GM19324 (cell line): ENCODE data around the gene CSRP2.

Source experiments
- ATAC-seq: cut with Tn5 transposase; IDR thresholded peaks from one replicate; pipeline ENCODE4 v1.9.1; 2021; ENCODE audit warnings: mild to moderate bottlenecking, moderate library complexity; ENCODE audit not compliant: unreplicated experiment, low FRiP score

CSRP2 gene

GRCh38 chr12:76895796-76896195 is 17.0 kb upstream of the CSRP2 start:
- no peak for ATAC-seq

- ATAC-seq, result no peak
Observed at GRCh38 chr12:76891609-76892008, 12.8 kb upstream of the CSRP2 start.

DNA sequence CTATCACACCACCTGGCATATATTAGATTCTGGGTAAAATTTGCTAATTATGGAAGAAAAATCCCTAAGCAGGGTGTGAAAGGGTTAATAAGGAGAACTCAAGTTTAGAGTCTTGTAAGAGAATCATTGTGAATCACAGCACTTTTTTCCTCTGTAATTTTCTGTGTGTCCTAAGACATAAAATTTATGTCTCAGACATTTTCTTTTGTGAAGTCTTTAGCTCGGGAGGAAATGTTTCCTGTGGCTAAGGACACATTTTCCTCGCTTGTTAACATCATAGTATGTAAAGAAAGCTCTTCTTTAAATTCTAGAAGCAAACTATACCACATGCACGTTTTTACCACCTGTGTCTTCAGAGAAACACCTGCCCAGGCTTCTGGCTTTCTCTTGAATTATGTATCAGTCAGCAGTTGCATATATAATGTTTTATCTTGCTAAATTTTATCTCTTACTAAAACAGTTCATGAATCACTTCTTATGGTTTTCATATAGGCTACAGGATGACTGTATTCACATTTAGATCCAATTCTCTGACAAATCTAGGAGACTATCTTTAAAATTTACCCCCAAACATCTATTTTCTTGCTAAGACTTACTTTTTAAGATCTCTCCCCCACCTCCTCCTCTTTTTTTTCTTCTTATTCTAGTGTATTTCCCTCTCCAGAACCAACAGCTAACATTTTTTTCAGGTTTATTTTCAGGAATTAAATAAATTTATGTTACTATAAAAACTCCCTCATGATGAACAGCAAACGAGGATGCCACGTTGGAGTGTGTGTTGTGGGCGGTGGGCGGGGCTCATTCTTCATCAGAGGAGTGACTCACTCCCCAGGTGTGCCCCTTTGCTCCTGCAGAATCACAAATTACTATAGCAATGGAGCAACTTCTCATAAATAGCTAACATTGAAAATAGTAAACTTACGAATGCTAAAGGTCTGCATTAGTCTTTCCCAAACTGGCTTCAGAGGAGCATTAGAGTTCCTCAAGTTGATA is 11.6 kb upstream of the CSRP2 start:
- ATAC-seq, result no peak

- no peak for ATAC-seq
Observed at GRCh38 chr12:76888775-76889174, 10.0 kb upstream of the CSRP2 start.

- ATAC-seq, result no peak
Observed at GRCh38 chr12:76883811-76884210, 5.0 kb upstream of the CSRP2 start.

GRCh38 chr12:76883151-76883550 is 4.3 kb upstream of the CSRP2 start:
- no peak for ATAC-seq

GRCh38 chr12:76882367-76882766 is 3.5 kb upstream of the CSRP2 start:
- no peak for ATAC-seq

DNA sequence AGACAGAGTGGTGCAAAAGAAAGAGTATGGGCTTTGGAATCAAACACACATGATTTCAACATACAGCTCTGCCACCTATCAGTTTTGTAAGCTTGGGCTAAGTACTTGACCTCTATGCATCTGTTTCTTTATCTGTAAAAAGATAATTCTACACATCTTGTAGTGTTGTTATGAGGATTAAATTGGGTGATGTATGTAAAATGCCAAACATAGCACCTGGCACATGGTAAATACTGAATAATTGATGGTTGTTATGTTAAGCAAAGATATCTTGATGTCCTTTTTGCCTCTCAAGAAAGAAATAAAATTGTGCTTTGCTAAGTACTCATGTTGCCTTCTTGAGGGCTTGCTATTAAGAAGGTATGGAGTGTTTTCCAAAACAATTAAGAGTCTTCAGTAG is 2.3 kb upstream of the CSRP2 start:
- ATAC-seq, result no peak

- ATAC-seq, result no peak
Observed at GRCh38 chr12:76880519-76881023, 1.8 kb upstream of the CSRP2 start.

DNA sequence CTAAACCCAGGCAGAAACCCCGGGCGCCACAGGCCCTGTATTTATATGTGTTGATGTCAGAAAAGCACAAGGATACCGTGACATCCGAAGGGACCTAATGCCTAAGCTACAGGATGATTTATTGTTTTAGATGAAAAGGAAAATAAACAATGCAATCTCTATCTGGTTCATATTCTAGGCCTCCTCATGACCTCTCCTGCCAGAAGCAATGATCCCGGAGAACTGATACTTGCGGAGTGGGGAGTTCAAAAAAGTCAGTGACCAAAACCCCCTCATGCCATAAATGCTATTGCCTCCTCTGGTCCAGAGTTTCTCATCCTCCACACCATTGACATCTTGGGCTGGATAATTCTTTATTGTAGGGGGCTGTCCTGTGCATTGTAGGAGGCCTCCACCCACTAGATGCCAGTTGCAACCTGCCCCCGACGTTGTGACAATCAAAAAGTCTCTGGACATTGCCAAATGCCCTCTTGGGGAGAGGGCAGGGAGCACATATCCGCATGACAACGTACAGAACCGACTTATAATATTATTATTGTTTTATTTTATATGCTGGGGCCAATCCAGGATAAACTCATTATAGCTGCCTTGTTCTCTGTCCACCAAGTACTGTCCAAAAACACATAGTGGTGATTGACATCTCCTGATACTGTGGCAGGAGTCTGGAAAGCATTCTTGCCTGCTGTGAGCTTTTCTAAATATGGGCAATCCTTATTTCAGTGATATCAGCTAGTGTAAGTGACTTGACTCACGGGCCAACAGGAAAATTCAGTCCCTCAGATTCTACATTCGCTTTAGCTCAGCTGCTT is 1.1 kb upstream of the CSRP2 start:
- no peak for ATAC-seq

DNA sequence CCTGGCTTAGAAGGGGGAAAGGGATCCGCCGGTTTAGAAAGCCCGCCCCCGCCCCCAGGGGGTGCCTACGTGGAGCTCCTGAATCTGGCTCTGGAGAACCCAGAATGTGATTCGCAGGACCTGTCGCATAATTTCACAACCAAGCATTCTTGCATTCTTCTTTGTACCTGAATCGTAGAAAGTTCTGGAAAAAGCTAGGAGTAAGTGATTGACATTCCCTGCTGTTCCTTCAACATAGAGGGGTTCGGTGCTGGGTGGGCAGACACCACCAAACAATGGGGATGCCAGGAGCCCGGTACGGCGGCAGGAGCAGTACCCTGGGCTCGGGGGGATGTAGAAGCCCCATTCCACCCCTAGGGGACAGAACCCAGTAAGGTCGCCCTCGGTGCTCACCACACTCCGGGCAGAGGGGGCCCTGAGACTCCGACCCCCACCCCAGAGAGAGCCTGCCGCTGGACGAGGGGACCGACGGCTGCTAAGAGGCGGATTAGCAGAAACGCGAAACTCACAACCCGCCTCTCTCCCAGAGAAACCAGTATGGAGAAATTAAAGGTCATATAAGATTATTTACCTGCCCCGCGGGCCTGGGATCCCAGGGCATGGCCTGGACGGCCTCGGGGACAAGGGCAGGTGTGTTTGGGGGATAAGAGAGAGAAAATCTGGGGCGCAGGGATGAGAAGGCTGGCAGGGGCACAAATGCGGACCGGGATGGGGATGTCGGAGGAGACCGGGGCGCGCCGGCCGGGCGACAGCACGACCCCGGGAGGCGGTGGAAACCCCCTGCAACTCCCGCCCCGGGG is 520 bp downstream of the CSRP2 start:
- peak; percentile 41 for ATAC-seq

DNA sequence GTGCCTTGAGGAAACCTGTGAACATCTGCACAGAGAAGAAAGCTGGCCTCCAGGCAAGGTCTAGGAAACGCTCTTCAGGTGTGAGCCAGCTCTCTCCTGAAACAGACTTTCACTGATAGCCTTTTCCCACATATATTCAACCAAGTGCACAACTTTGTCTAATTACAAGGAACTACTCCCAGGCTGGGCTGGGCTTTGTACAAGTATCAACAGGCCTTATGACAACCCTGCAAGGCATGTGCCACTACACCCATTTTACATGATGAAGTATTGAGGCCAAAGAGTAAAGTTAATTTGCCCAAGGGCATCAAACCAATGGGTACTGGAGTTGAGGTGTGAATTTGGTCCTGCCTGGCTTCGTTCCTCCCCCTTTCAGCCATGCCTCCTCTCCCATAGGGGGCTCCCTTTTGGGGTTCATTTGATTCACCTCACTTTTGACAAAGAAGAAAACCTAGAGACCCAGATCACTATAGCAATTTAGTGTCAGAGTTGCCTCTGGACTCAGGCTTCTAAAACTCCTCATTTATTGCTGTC is 2.1 kb downstream of the CSRP2 start:
- no peak for ATAC-seq

DNA sequence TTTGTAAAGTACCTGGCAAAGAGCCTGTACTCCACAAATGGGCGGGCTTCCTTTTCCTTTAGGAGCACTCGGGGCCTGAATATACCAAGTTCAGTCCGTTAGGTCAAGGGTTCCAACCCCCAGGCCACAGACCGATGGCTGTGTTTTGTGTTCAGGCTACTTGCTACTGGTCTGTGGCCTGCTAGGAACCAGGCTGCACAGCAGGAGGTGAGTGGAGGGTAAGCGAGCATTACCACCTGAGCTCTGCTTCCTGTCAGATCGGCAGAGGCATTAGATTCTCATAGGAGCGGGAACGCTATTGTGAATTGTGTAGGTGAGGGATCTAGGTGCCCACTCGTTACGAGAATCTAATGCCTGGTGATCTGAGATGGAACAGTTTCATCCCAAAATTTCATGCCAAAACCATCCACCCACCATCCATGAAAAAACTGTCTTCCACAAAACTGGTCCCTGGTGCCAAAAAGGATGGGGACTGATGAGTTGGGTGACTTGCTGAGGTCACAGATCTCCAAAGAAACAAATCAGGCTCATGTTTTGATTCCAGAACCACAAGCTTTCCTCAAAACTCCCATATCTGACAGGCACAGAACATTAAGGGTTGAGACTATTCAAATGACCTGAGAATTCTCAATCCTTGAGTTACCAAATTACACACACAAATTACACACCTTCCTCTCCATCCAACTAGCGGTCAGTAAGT is 4.2 kb downstream of the CSRP2 start:
- ATAC-seq, result no peak

- ATAC-seq, result no peak
Observed at GRCh38 chr12:76874027-76874426, 4.8 kb downstream of the CSRP2 start.

DNA sequence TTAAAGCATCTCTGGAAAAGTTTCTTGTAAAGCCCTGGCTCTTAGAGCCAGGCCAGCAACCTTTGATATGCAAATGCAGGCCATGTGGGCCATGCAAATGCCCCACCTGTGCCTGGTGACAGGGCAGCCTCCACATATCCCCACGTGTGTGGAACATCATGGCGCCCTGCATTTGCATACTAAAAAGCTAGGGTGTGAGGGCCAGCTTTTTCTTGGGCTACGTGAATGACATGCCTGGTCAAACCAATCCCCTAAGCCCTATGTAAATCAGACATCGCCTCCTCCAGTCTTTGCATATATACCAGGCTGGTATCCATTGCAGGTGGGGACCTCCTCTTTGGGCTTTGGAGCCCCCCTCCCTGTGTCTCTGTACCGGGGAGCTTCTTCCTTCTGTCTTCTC is 6.4 kb downstream of the CSRP2 start:
- no peak for ATAC-seq

GRCh38 chr12:76871742-76872141 is 7.1 kb downstream of the CSRP2 start:
- ATAC-seq, result no peak

GRCh38 chr12:76871082-76871481 is 7.7 kb downstream of the CSRP2 start:
- no peak for ATAC-seq

DNA sequence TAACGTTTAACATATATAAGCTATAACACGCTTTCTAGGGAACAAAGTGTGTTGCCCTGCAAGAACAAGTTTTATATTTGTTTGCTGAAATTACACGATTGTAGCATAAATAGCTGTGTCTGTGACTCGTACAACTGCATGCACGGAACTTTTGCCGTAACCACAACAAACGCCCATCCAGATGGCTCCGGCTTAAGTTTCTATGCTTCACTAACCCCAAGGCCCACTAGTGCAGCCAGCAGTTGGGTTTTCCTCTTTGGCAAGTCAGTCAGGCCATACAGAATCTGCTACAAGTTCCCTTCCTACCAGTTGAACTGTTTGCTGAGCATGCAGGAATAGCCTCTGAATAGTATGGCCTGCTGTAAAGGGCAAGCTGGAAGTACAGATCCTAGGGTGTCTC is 12.1 kb downstream of the CSRP2 start:
- ATAC-seq, result no peak

DNA sequence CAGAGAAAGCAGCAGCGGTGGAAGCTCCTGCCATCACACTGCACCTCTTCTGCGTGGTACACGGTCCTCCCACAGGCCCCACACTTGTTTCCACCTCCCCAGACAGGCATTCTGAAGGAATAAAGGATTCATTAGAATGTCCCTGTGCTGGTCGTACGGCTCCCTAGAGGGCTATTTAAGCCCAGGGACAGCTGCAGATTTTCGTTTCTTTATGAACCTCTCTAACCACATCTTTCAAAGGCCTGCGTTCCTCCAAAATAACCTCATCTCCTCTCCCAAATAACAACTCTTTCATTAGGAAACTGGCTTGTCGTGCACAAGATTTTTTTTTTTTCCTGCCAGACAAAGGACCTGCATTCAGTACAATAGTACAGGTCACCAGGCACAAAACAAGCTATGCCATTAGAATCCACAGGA is 12.7 kb downstream of the CSRP2 start:
- no peak for ATAC-seq
